Epidermal melanocyte (primary cell): ENCODE data around the gene ACSL1.

Source experiments
- DNase-seq: peaks from one replicate; pipeline ENCODE4 v3.0.0; 2011; ENCODE audit warnings: low spot score; ENCODE audit not compliant: insufficient read length

The ACSL1 gene

DNA sequence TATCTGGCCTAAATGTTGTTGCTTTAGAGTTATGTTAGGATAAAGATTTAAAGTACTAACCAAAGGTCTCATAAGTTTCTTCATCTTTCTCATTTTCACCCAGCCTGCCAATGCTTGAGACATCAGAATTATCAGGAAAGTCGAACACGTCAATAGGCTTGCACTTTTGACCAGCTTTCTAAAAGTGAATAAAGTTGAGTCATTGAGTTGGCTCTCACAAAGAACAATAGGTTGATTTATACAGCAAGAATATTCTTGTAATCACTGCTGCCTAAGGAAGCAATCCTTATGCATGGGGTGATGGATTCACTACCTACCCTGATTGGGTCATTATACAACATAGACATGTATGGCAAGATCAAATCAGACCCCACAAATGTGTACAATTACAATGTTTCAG lies 96.9 kb downstream of the ACSL1 start:
- DNase-seq: no peak

GRCh38 chr4:184727430-184727829 lies 98.3 kb downstream of the ACSL1 start:
- no peak for DNase-seq

GRCh38 chr4:184722798-184723197 lies 103.0 kb downstream of the ACSL1 start:
- DNase-seq: no peak

DNA sequence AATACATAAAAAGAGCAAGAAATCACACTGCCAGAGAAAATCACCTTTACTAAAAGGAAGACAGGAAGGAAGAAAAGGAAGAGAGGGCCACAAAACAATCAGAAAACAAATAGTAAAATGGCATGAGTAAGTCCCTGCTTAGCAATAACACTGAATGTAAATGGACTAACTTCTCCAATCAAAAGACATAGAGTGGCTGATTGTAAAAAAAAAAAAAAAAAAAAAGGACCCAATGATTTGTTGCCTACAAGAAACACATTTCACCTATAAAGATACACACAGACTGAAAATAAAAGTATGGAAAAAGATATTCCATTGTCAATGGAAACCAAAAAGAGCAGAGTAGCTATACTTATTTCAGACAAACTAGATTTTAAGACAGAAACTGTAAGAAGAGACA lies 104.5 kb downstream of the ACSL1 start:
- DNase-seq: no peak

- DNase-seq: no peak
Observed at GRCh38 chr4:184719407-184719806, 106.4 kb downstream of the ACSL1 start.

DNA sequence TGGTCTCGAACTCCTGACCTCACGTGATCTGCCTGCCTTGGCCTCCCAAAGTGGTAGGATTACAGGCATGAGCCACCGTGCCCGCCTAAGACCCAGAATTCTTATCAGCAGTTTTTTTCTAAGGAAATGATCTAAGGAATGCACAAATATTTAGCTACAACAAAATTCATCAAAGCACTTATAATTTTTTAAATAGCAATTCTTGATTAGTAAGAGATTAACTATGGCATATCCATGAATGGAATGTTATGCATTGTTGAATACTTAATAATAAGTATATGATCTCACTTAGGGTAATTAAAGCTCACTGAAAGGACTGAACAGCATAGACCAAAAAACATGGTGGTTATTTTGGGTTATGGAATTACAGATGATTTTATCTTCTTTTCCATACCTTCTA lies 110.2 kb downstream of the ACSL1 start:
- no peak for DNase-seq

DNA sequence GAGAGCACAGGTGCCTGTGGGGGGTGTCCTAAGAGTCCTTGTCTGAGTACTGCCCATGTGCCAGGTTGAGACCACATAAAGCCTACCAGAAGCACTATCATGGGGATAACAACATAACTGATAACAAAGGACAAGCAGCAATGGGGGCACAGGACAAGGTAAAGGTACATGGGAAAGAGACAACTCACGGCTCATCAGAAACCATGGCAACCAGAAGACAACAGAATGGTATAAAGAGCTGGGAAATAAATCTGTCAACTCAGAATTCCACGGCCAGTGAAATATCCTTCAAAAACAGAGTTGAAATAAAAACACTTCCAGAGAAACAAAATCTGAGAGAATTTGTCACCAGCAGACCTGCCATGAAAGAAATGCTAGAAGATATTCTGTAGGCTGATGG lies 111.9 kb downstream of the ACSL1 start:
- DNase-seq: no peak

DNA sequence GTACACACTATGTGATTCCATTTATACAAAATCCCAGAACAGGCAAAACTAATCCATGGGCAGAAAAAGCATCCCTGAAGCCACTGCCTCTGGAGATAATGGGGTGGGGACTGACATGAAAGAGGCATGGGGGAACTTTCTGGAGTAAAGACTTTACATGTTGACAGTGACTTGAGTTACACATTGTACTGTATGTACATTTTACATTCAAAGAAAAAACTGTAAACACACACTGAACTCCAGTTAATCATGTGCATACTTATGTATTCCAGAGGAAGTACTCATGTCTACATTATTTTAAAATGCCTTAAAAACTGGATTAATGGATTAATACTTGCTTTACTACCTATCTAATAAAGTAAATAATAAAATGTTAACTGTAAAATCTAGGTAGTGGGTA lies 113.4 kb downstream of the ACSL1 start:
- DNase-seq: no peak

- no peak for DNase-seq
Observed at GRCh38 chr4:184706453-184706852, 119.3 kb downstream of the ACSL1 start.

- no peak for DNase-seq
Observed at GRCh38 chr4:184705692-184706091, 120.1 kb downstream of the ACSL1 start.
